Ovary (tissue), 3 donors: Measurements from ENCODE around the gene GON4L.
"Not testable (repeated sequence)": the region's sequence is repeated elsewhere in the genome, so short reads cannot be mapped to it uniquely, and the experiment has no call there.

Experiments used
- CTCF ChIP-seq, 3 donors: fragments of 450-650 bp in 2 of 3; fragments of 200-600 bp in 1 of 3; IDR thresholded peaks; one replicate each; pipeline versions ENCODE4 v1.5.1 to v1.8.0; 2016 to 2022; ENCODE audit warnings: antibody characterized with exemption in 3 of 3, mild to moderate bottlenecking in 1 of 3
- EP300 ChIP-seq: sonication (generic); formaldehyde crosslinking; IDR thresholded peaks from one replicate; pipeline ENCODE4 v1.6.1; 2017; ENCODE audit warnings: antibody characterized with exemption
- donor health status: DM: no; HTN: no; CAD: no.

GRCh38 chr1:155763989-155764388 is 93.0 kb downstream of the GON4L start:
- not testable (repeated sequence) for TF ChIP-seq CTCF (IDR thresholded peaks at IDR 0.05); EP300
